Left hindlimb (tissue), 1 donor: ENCODE data around the gene TTC21A.
A peak's percentile ranks its signal among the peaks of the same experiment; 100 is the strongest.
"Not testable (repeated sequence)": the region's sequence is repeated elsewhere in the genome, so short reads cannot be mapped to it uniquely, and the experiment has no call there.

Experiments used
- DNase-seq: peaks from one replicate; pipeline ENCODE4 v3.0.0-alpha.2; 2018

Gene TTC21A

DNA sequence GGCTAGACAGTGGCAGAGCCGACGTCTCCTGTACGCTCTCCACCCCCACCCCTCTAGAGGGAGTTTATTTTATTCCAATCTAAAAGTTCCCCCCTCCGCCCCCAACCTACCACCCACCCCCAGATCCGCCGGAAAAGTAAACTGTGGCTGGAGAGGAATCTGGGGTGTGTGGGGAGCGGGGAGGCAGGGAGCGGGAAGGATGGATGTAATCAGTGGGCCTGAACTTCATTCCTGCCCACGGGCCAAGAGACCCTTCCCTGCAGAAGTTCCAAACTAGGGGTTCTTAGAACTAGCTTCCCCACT lies 46.4 kb downstream of the TTC21A start:
- DNase-seq = no peak

DNA sequence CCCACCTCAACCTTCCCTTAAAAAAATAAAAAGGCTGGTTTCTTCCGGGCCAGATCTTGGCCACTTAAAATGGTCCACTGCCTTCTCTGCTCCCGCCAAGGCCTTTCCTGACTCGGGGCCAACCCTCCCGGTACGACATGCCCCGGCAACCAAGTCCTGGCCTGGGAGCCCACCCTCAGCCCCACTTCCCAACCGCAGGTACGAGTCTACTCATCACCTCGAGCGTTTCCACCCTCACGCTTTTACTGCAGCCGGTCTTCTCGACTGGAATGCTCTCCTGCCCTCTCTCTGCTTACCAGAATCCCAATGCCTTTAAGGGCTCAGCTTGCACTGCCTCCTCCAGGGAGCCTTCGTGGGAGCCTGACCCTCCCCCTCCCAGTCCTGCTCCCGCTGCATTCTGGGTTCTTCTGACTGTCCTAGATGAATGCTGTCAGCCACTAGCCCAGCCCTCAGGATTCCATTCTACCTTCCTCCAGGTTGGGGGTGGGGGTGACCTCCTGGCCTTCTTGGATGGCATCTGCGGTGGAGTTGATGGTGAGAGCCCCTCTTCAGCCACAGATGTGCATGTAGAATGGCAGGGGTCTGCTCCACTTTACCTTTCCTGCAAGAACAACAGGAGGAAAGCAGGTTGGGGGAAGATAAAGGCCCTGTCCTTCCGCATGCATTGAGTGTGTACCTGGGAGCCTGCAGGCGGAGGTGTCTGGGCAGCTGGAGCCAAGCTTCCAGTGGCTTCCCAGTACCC lies 47.0 kb downstream of the TTC21A start:
- DNase-seq = no peak

DNA sequence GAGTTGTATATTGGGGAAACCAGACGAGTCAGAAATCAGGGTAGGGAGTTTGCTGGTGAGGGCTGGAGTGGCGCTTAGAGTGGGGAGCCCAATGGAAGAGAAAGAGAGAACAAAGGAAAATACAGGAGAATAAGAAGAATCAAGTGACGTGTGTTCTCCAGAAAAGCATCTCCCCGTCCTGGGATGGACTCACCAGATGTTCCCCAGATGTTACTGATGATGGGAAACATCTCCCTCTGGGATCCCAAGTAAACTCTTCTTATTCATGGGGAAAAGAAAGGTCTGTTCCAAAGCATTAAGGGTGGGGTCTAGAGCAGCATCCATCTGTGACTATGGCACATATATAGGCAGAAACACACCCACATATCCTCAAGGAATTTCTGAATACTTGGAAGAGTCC lies 48.9 kb downstream of the TTC21A start:
- no peak for DNase-seq

DNA sequence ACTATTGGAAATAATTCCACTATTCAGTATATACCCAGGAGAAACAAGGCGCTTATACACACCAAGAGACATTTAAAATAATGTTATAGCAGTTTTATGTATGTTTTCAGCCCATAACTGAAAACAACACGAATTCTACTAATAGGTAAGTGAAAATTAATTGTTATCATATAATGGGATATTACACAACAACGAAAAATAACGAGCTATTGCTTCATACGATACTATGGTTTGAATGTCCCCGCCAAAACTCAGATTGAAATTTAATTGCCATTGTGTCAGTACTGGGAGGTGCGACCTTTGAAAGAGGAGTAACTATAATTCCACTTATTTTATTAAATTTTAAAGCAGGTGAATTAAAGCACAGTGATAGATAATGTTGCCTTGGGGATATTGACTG lies 49.9 kb downstream of the TTC21A start:
- no peak for DNase-seq

DNA sequence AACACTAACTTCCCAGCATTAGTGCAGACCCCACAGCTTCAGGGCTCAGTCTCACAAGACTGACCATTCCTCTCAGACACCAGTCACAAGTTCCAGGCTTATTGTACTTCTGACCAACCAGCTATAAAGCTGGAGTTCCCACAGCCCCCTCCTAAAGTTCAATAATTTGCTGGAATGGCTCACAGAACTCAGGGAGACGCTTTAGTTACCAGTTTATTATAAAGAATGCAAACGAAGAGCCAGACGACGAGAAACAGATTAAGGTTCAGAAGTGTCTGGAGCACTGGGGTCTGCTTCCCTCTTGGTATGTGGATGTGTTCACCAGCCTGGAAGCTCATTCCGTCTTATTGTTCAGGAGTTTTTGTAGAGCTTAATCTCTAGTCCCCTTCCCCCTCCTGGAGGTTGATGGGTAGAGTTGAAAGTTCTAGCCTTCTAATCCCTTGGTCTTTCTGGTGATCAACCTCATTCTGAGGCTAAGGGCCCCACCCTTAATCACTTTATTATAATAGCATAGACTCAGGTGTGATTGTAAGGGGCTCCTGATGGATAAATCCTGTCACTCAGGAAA lies 50.8 kb downstream of the TTC21A start:
- no peak for DNase-seq

DNA sequence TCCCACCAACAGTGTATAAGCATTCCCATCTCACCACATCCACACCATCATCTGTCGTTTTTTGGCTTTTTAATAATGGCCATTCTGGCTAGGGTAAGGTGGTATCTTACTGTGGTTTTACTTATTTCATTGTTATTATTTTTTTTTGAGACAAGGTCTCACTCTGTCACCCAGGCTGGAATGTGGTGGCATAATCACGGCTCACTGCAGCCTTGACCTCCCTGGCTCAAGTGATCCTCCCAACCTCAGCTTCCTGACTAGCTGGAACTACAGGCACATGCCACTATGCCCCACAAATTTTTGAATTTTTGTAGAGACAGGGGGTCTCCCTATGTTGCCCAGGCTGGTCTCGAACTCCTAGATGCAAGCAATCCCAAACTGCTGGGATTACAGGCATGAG lies 56.9 kb downstream of the TTC21A start:
- DNase-seq = no peak

DNA sequence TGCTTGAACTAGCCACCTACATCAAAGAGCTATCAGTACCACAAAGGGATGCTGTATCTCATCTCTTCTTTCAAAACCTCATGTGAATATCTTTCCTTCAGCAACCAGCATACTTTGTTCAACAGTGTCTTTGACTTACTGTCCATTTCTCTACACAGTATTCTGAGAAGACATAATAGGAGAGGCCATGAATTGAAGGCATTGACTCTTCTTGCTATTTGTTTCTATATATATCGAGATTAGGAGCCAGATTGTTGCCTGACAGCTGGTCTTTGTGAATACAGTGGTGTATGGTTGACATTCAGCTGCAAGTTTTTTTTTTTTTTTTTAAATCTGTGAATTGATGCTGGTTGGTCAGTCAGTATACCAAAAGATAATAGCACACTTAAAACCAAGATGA lies 58.0 kb downstream of the TTC21A start:
- DNase-seq = no peak

DNA sequence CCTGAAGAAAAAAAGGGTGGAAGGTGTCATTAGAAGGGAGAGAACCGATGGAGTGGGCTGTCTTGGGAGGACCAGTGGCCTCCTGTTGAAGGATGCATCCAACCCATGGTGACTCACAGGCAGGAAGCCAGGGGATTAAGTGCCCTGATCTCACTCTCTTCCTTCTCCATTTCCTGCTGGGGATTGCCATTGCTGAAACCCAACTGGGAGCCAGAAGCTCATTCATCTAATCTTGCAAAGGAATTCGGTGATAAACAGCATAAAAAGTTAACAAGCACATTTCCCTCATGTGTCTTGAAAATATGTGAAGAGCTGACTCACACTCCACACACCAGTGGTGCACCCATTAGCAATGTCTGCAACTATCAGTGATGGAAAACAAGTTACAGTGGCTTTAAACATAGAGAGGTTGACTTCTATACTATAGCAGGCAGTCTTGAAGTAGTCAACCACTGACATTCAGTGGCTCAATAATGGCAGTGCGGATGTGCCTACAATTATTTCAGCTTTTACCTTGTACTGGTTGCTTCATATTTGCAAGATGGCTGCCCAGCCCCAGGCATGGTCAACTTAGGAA lies 58.7 kb downstream of the TTC21A start:
- no peak for DNase-seq

DNA sequence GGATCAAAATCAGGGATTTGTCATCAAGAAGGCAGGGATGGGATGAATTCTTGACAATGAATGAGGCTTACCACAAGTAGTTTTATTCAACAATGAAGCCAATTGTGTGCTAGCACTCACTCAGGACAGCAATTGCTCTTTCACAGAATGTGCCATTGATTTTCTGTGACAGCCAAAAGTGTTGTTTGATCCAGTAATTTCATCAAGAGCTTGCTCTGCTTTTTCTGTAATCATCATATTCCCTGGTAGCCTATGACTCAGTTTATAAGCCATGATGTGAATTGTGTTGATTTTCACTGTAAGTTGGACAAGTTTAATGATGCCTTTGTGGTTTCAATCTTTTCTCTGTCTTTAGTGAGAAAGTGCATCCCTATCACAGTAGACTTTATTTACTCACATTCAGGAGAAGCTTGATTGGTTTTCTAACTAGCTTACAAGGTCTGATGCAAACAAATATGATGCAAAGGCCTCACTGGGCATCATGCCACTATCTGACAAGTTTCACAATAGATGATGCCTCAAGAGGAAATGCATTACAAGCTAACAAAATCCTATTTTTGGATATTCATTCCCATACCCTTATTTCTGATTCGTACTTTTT lies 59.6 kb downstream of the TTC21A start:
- no peak for DNase-seq

DNA sequence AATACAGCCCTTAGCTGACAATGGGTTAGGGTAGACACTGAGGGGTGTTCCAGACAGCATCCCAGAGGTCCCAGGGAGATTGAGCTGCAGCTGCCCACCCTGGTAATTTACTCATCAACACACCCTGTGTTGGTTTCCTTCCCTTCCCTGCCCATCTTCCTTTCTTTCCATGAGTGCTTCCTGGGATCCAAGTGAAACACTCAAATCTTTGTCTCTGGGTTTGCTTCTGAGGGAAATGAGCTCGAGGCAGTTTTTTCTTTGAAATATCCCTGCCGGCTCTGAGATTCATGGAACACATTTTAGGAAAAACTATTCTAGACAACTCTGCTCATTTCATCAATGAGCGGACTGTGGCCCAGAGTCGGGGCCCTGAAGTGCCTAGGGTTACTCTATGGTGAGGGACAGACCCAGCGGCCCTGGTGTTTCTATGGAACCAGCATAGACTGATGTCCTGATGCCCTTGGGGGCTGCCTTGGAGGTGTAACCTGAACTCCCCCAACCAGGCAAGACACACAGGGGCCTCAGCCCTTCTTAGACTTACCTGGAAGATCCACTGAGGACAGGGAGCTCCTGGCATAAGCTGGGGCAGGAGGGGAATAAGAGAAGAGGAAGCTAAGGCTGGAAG lies 60.8 kb downstream of the TTC21A start:
- DNase-seq = no peak

DNA sequence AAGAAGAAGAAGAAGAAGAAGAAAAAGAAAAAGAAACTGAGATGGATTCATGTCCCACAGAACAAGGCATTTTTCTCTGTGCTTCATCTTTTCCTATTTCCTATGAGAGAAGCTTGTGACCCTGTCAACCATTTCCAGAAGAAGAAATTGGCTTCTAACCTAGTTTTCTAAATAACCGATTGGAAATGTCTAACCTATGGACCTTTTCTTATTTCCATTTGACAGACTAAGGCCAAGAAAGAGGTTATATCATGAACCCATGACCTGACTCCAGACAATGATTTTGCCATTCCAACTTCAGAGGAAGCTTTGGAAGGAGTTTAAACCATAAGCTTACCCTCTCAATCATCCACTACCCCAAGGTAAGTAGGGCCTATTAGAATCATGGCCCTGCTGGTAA lies 62.2 kb downstream of the TTC21A start:
- DNase-seq = no peak

DNA sequence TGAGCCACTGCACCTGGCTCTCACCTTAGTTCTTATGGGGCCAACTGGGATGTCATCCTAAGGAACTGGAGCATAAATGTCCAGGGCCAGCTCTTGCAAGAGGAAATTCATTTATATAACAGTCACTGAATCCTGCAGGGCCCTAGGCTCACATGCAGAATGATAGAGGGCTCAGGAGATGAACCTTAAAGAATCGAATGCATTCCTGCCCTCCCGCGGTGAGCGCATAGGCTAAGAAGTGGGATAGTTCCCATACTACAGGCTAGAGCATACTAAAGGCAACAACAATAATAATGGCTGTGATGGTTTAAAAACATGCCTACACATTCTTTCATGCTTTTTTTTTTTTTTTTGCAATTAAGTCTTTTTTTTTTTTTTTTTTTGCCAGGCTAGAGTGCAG lies 63.0 kb downstream of the TTC21A start:
- no peak for DNase-seq

DNA sequence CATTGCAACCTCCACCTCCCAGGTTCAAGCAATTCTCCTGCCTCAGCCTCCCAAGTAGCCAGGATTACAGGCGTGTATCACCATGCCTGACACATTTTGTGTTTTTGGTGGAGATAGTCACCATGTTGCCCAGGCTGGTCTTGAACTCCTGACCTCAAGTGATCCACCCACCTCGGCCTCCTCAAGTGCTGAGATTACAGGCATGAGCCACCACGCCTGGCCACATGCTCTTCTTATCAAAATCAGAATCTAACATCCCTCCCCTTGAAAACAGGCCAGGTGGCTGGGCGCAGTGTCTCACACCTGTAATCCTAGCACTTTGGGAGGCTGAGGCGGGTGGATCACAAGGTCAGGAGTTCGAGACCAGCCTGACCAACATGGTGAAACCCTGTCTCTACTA lies 63.4 kb downstream of the TTC21A start:
- DNase-seq = not testable (repeated sequence)

DNA sequence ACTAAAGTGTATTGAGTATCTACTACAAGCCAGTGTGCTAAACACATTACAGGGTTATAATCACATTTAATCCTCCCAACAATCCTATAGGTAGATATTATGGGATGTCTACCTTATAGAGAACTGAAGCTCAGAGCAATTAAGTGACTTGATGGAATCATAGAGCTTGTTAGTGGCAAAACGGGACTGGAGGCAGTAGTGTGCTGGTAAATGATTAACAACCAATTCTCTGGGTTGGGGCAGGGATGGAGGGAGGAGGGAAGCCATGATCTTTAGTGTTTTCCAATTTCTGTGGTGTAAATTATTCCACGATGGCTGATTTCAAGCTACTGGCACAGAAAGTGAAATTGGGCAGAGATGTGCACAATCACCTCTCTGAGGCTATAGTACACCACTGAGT lies 64.4 kb downstream of the TTC21A start:
- no peak for DNase-seq

DNA sequence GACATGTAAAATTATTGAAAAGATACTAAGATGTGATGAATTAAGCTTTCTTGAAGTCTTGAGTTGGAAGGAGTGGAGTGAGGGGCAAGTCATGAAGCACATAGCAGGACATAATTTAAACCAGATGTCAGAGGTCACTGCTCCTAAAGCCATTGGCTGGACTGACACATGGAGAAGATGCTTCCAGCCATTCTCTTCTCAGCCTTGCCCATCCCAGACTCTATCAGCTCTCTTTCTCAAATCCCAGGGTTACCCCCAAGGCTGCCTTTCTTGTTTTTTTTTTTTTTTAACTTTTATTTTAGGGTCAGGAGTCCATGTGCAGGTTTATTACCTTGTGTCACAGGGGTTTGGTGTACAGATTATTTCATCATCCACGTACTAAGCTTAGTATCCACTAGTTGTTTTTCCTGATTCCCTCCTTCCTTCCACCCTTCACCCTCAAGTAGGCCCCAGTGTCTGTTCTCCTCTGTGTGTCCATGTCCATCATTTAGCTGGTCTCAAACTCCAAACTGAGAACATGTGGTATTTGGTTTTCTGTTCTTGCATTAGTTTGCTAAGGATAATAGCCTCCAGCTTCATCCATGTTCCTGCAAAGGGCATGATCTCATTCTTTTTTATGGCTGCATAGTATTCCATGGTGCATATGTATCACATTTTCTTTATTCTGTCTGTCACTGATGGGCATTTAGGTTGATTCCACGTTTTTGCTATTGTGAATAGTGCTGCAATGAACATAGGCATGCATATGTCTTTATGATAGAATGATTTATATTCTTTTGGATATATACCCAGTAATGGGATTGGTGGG lies 66.0 kb downstream of the TTC21A start:
- DNase-seq = no peak

DNA sequence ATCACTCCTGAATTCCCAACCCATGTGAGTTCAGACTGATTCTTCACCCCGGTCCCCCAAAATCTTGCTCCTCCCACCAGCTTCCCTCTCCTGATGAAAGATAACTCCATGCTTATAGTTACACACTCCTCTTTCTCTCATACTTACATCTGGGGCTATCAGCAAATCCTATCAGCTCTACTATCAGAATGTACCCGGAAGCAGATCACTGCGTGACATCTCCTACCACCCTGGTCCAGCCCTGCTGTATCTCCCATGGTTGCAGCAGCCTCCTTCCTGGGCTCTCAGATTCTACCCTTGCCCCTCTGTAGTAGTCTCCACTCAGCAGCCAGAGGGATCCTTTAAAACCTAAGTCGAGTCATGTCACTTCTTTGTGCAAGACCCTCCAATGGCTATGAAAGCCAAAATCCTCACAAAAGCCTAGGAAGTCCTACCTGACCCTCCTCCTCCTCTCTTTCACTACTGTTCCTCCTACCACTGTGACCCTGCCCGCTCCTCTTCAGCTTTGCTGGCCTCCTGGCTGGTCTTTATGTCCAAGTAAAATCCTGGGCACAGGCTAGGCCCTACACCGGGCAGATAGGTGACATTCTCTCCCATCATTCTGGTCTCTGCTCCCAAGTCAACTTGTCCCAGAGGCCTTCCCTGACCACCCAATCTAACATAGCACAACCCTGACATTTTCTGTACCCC lies 68.7 kb downstream of the TTC21A start:
- no peak for DNase-seq

DNA sequence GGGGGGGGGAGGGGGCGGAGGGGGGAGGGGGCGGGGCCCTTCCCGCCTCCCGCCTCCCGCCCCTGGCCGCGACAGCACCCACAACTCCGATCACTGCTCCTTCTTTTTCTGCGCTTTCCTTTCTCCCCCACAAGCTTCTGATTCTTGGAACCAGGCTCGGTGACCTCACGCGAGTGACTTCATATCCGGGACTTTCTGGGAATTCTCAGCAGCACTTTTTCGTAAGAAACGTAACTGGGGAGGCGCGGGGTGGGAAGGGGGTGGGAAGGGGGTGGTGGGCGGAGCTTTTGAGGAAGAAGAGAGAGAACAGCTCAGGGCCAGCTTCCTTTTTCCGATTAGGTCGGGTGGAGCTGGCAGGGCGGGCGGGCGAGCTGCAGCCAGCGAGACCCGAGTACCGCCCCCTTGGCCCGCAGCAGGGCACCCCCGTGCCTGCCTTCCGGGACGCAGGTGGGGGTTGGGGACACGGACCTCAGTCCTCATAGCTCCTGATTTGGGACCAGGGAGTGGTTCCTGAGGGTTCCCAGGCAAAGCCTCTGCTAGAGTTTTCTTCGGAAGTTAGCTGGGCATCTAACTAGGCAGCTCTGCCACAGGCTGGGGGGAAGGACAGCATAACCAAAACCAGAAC lies 70.3 kb downstream of the TTC21A start:
- DNase-seq = peak; percentile 96

DNA sequence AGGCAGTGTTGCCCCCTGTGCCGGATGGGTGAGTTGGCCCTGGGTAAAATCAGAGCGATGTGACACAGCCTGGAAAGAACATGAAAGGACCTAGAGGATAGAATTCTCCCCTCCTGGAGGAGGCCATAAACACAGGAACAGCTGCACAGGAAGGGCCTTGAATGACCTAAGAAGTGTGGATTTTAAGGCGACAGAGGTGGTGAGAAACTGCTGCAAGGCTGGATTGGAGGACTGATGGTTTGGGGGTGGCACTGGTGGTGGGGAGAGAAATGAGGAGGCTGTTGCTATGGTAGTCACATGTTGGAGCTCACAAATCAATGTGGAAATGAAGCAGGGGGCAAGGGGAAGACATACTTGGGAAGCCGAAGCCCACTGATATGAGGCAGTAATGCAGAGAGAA lies 71.1 kb downstream of the TTC21A start:
- DNase-seq = no peak

DNA sequence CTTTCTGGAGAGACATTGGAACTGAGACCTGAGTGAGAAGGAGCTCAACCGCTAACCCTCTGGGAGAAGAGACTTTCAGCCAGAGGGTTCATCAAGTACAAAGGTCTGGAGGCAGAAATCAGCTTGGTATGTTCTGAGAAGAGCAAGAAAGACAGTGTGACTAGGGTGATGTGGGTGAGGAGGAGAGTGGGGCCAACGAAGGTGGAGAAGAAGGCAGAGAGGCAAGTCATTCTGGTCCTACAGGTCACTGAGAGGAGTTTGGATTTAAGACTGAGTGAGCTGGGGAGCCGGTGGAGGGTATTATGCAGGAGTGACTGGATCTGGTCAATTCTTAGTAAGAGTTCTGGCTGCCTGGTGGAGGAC lies 72.7 kb downstream of the TTC21A start:
- no peak for DNase-seq

DNA sequence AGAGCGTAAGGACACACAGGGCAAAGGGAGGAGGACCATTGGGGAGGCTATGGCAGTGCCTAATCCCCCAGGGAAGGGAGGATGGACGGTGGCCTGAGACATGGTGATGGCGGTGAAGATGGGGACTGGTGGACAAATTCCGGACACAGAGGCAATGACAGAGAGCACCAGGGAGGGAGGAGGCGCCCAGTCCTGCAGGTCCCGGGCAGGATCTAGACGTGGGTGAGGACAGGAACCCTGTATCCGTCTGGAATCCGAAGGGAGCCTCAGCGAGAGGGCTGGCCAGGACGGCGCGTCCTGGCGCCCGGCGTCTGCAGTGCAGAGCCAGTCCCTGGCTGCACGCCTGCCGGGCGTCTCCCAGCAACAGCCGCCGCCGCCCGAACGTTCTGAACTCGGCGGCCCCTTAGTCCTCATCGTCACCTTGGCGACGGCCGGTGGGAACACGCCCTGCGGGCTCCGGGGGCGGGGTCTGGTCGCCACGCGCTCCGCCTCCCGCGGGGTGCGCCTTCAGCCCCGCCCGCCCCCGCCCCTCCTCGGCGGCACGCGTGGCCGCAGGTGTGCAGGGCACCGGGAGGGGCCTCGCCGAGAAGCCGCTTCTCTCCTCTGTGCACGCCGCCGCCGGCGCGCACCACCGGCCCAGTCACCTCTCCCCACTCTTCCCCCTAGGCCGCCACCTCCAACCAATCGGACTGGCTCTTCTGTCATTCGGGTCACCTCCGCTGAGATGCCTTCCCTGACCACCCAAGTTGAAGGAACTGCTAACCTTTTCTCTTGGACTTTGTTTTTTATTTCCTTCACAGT lies 73.3 kb downstream of the TTC21A start:
- DNase-seq = peak; percentile 91
